ENCODE data around the gene SH3PXD2A.

Gene SH3PXD2A

DNA sequence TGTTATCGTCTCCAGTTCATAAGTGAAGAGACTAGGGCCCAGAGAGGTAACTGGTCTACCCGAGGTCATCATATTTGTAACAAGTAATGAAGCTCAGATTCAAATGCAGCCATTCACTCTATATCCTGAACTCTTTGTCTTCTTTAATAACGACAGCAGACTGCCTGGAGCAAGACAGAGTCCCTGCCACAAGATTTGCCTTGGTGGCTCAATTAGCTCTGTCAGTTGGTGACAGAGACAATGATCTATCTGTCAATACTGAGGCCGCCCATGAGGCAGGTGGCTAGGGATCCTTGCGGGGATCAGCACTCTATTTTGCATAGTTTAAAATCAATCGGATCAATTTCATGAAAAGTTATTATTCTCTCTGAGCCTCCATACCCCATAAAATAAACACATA, 43.9 kb downstream of the SH3PXD2A start:
- no peak for DNase-seq

GRCh38 chr10:103808780-103809179, 46.6 kb downstream of the SH3PXD2A start:
- no peak for DNase-seq

DNA sequence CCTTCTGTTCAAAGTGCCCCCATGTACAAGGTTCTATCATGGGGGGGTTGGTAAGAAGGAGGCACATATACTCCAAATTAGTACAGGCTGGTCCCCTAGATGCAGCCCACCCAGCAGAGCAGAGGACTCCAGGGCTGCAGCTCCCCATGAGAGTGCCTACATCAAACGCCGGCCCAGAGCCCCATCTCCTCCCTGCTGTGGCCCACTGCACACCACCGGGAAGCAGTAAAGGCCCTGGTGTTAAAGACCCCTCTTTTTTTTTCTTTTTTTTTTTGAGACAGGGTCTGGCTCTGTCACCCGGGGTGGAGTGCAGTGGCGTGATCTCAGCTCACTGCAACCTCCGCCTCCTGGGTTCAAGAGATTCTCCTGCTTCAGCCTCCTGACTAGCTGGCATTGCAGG, 47.4 kb downstream of the SH3PXD2A start:
- DNase-seq, result no peak

DNA sequence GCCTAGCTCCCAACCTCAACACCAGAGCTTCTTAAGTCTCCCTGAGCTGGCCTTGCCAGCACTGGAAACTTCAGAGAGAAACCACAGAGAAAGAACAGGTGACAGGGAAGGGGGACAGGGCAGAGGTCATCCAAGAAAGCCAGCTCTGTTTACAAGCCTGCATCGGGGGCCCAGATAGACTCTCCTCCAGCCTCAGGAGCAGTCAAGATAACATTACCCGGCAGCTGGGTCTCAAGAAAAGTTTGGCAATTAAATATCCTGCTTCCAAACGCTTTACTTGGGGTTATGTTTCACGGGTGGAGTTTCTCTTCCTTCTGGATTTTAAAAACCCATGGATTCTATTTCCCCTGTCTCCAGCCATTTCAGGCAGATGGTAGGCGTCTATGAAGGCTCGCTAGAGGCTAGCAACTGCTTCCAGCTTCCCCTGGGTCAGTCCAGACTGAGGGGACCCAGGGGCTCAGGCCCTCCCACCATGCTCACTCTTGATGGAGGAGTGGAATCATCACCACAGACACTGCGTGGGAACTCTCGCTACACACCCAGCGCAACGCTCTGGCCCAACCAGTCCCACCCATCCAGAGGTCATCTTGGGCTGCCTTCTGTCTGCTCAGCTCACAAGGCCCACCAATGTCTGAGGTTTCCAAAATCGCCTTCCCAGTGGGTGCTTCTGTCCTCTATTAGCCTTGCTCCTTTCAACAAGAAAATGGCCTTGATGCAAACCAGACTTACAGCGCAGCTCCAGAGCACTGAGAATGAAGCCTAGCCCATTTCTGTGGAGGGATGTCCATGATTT, 48.8 kb downstream of the SH3PXD2A start:
- DNase-seq, result no peak

DNA sequence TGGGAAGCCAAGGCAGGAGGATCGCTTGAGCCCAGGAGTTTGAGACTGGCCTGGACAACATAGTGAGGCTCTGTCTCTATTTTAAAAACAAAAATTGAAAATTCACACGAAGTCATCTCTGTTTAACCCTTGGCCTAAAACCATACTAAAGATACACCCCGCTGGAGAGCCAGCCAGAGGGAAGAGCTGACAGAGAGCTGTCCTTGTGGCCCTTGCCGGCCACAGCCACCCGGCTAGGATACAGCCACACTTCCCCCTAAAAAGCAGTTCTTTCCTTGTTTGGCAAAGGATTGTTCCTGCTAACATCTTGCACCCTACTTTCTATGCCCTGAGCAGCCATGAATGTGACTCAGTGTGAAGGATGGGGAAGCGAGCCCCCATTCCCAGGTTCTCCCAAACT, 49.6 kb downstream of the SH3PXD2A start:
- DNase-seq, result no peak

- DNase-seq, result peak; percentile 82
Observed at GRCh38 chr10:103804871-103805270, 50.5 kb downstream of the SH3PXD2A start.

- no peak for DNase-seq
Observed at GRCh38 chr10:103803941-103804340, 51.4 kb downstream of the SH3PXD2A start.

DNA sequence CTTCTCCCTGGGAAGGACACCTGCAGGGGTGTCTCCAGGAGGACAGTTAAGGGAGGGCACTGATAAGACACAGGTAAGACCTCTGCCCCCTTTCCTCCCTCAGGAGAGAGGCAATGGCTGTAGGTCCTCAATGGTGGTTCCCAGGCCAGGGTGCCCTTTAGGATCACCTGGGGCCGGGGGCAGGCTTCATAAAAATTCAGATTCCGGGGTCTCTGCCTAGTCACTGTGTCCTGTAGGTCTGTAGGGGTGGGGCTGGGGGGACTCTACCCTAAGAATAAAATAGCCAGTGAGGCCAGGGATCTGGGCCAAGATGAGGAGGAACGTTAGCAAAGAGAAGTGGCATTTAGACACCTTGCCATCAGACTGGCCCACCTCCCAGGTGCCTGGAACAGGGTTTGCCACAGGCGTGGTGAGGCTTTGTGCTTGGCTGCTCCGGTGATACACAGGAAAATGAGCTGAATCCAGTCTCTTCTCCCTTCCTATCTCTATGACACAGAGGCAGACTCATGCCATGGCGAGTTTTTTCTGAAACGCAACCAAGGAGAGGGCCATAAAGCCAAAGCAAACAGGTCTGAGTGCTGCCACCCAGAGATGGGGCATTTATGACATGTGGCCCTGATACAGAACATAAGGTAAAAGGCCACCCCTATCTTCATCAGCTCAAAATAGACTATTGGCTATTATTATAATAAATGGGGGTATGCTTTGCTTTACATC, 52.6 kb downstream of the SH3PXD2A start:
- DNase-seq, result no peak

DNA sequence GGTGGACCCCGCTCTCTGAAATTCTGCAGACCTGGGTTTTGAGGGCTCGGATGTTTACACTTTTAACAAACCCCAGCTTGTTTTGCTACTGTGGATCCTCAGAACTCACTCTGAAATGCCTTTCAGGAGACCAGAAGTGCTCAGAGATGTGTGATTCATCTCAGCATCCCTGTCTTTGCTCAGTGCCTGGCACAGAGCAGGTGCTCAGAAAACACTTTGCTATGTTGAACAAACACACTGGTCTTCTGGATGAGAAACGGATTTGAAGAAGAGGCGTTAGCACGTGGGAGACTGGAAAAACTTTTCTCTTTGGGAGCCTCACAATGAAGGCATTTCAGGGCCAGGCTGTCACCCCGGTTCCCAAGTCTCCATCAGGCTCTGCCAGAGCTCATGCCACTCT, 53.3 kb downstream of the SH3PXD2A start:
- DNase-seq, result no peak

DNA sequence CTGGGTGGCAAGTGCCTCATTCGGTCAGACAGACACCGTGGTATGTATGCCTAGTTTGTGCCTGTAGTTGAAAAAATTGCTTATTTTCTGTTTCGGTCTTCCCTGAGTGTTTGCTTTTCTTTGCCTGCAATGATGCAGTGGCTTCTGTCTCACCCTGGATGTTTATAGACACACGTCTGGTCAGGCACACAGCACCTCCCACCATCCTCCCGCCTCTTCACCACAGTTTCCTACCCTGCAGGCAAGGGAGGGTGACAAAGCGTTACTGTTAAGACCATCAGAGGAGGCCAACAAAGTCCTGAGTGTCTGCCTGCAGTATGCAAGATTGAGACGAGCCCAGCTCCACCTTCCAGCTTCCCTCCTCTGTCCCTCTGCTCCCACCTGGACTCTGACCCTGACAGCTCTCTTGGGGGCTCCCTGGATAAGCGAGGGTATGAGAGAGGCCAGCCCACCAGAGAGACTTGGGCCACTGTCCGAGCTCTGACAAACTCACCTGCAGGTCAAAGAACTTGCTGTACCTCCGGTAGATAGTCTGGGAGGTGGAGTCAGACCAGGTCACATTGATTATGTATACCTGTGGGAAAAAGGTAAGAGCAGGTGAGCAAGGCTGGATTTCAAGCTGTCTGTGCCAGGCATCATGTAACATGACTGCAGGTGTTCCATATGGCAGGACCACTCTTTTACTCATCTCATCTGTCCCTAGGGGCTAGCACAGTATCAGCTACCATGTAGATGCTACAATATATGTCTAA, 54.4 kb downstream of the SH3PXD2A start:
- DNase-seq, result no peak

DNA sequence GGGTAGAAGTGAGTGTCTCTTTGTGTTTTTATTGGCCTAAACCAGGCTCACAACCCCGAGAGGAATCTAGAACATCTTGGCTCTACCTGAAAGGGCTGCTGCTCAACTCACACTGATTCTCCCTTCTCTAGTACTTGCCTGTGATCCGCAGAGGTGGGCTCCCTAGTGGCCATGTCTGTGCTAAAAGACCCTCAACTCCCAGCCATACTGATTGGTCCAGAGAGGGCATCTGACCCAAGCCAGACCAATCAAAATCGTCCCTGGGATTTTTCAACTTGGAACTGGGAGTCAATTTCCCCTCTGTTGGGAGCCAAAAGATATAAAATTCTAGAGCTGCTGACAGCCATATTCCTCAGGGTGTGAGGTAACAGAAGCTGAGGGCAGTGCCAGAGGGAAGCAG, 55.3 kb downstream of the SH3PXD2A start:
- DNase-seq, result no peak

- no peak for DNase-seq
Observed at GRCh38 chr10:103799341-103799740, 56.0 kb downstream of the SH3PXD2A start.

GRCh38 chr10:103798511-103798910, 56.9 kb downstream of the SH3PXD2A start:
- no peak for DNase-seq

DNA sequence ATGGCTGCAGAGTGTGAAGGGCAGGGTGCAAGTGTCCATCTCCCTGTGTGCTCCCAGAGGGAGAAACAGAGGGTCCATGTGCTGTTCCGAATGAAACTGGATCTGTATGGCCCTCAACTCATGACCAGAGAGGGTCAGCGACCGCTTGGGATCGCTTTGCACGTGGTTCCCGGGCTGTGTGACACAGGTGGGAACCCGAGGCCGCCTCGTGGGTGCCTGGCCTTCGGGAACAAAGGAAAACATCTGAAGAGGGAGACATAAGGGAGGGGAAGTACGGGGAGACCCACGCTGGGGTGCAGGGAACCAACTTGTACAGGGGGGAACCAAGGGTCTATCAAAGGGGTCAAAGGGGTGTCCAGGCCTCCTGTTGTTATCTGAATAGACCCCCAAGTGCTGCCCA, 57.5 kb downstream of the SH3PXD2A start:
- DNase-seq, result no peak

DNA sequence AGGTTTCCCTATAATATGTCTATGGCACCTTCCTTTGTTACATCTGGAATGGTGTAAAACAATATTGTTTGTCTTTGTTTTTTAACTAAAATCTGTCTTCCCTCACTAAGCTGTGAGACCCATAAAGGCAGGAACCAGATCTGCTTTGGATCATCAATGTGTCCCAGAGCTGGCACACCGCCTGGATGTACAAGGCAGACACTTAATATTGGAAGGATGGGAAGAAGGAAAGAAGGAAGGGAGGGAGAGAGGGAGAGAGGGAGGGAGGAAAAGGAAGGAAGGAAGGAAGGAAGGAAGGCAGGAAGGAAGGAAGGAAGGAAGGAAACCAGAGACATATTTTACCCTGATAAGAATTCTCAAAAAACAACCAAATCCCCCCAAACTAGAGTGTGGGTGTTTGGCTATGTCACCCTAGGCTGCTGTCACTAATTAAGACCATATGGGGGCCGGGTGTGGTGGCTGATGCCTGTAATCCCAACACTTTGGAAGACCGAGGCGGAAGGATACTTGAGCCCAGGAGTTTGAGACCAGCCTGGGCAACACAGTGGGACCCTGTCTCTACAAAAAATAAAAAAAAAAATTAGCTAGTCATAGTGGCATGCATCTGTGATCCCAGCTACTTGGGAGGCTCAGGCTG, 59.6 kb downstream of the SH3PXD2A start:
- DNase-seq, result no peak

- no peak for DNase-seq
Observed at GRCh38 chr10:103794996-103795395, 60.4 kb downstream of the SH3PXD2A start.

GRCh38 chr10:103793920-103794883, 61.2 kb downstream of the SH3PXD2A start:
- no peak for DNase-seq

- DNase-seq, result no peak
Observed at GRCh38 chr10:103793429-103793828, 61.9 kb downstream of the SH3PXD2A start.

DNA sequence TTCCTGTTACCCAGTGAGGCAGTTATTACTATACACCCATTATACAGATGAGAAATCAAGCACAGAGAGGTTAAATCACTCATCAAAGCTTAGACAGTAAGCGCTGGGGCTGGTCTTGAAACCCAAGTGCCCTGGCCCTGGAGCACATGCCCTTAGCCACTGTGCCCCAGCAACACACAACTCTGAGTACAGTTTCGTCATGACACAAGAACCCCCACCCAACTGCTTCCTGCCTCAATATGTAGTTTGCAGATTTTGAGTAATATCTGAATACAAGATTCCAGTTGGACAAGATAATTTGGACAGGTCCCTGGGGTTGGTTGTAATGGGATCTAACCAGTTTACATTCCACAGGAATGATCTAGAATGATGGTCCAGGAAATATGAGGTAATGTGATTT, 62.8 kb downstream of the SH3PXD2A start:
- DNase-seq, result no peak

DNA sequence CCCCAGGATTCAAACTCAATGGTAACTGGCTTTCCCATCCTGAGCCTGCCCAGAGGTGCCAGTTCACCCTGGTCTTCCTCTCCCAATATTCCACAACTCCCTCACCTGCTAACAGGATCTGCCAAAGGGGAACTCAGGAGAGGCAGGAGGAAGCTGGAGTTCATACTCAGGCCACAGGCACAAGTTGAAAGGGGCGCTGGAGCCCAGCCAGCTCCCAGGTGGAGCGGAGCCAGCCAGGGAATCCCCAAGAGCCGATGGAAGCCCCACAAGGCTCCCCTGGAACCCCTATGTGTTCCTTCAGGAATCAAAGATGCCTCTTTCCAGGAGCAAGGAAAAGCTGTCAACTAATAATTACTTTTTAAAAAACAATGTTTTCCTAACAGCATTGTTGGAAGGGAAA, 63.5 kb downstream of the SH3PXD2A start:
- DNase-seq, result no peak

DNA sequence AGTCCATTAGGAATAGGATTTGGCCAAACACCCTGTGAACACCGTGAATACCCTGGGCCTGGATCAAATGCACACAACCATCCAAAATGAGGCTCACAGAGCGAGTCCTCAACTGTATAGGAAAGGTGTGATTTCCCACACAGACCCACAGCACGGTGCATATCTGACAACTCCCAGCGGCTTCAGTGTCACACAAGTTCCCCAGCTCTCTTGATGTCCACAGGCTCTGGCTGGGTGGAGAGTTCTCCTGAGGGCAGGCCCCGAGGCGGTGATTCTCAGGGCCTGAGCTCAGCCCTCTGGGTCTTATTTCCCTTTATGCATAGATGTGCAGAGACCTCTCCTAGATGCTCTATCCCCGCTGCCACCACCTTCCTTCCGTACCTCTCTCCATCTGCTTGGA, 64.1 kb downstream of the SH3PXD2A start:
- DNase-seq, result no peak

DNA sequence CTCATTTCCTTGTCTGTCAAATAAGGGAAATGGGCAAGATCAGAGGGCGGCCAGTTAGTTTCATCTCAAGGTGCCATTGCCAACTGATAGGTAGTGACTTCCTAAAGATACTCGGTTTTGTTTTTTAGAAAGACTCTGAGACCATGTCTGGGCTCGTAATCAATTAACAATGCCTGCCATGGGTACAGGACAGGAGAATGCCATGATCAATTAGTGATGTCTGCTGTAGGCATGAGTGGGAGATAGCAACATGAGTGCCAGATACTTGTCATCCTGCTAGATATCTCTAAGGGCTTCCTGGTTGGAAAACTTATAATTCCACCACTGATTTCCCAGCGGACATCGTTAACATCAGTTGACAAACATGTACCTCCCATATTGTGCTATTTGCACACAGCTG, 64.8 kb downstream of the SH3PXD2A start:
- DNase-seq, result no peak

All from retina (tissue), 1 donor.